Right hindlimb (tissue), 1 donor: Measurements from ENCODE around the gene PHKG1.
"Not testable (repeated sequence)": the region's sequence is repeated elsewhere in the genome, so short reads cannot be mapped to it uniquely, and the experiment has no call there.

Experiments used
- DNase-seq: peaks from one replicate; pipeline ENCODE4 v3.0.0-alpha.2; 2018

PHKG1 gene

GRCh38 chr7:56081626-56082340 lies 11.0 kb downstream of the PHKG1 start:
- no peak for DNase-seq

GRCh38 chr7:56080726-56081435 lies 11.9 kb downstream of the PHKG1 start:
- DNase-seq: not testable (repeated sequence)

GRCh38 chr7:56079450-56080185 lies 13.1 kb downstream of the PHKG1 start:
- DNase-seq: peak; percentile 65

- DNase-seq: no peak
These were observed 14.6 kb downstream of the PHKG1 start for GRCh38 chr7:56078196-56078595.

- DNase-seq: no peak
These were observed 15.1 kb downstream of the PHKG1 start for GRCh38 chr7:56077681-56078080.

GRCh38 chr7:56074371-56074791 lies 18.4 kb downstream of the PHKG1 start:
- DNase-seq: peak; percentile 86

- DNase-seq: not testable (repeated sequence)
These were observed 26.4 kb downstream of the PHKG1 start for GRCh38 chr7:56066376-56066775.

- peak; percentile 95 for DNase-seq
These were observed 28.7 kb downstream of the PHKG1 start, which contains the start of gene SUMF2 for GRCh38 chr7:56063882-56064625. Gene SUMF2, plus strand, starts transcription at chr7:56064286. Its CDS starts 26 bp downstream, at chr7:56064312.

- no peak for DNase-seq
These were observed 29.3 kb downstream of the PHKG1 start for GRCh38 chr7:56063500-56063881.

- DNase-seq: no peak
These were observed 30.4 kb downstream of the PHKG1 start for GRCh38 chr7:56062382-56062781.

GRCh38 chr7:56053993-56054392 lies 38.8 kb downstream of the PHKG1 start:
- DNase-seq: no peak

GRCh38 chr7:56053379-56053778 lies 39.4 kb downstream of the PHKG1 start:
- DNase-seq: no peak

GRCh38 chr7:56051339-56052191 lies 41.2 kb downstream of the PHKG1 start, which contains the start of the genes CCT6A and PSPH:
Gene CCT6A, plus strand, starts transcription at chr7:56051765. Its CDS starts 84 bp downstream, at chr7:56051849.
Gene PSPH, minus strand, starts transcription at chr7:56051444. Its CDS starts 30,232 bp downstream, at chr7:56021212.
- peak; percentile 99 for DNase-seq

- no peak for DNase-seq
These were observed 41.8 kb downstream of the PHKG1 start for GRCh38 chr7:56051053-56051338.

GRCh38 chr7:56048763-56049162 lies 44.0 kb downstream of the PHKG1 start:
- not testable (repeated sequence) for DNase-seq

- DNase-seq: no peak
These were observed 44.5 kb downstream of the PHKG1 start for GRCh38 chr7:56048245-56048644.

GRCh38 chr7:56047446-56048116 lies 45.2 kb downstream of the PHKG1 start:
- not testable (repeated sequence) for DNase-seq

GRCh38 chr7:56046721-56047445 lies 45.9 kb downstream of the PHKG1 start:
- DNase-seq: no peak

GRCh38 chr7:56045758-56046157 lies 47.0 kb downstream of the PHKG1 start:
- DNase-seq: not testable (repeated sequence)

- DNase-seq: no peak
These were observed 52.0 kb downstream of the PHKG1 start for GRCh38 chr7:56040730-56041129.
